Nephron progenitor cell (in vitro differentiated cells): ENCODE results near the gene CMSS1.
A peak's percentile ranks its signal among the peaks of the same experiment; 100 is the strongest.

Experiments
- DNase-seq: peaks from one replicate; pipeline ENCODE4 v3.0.0; 2021
- H3K27ac Mint-ChIP-seq: 2 replicates; pipeline ENCODE4 v1.8.0; 2021; ENCODE audit warnings: mild to moderate bottlenecking, moderate library complexity, mixed read lengths
- H3K27me3 Mint-ChIP-seq: 2 replicates; pipeline ENCODE4 v1.8.0; 2021; ENCODE audit warnings: mild to moderate bottlenecking, low read depth, mixed read lengths; ENCODE audit not compliant: poor library complexity
- H3K36me3 Mint-ChIP-seq: 2 replicates; pipeline ENCODE4 v1.8.0; 2021; ENCODE audit warnings: low read depth, mixed read lengths
- H3K4me1 Mint-ChIP-seq: 2 replicates; pipeline ENCODE4 v1.8.0; 2021; ENCODE audit warnings: mixed read lengths
- H3K4me3 Mint-ChIP-seq: 2 replicates; pipeline ENCODE4 v1.8.0; 2021; ENCODE audit warnings: mild to moderate bottlenecking, moderate library complexity, mixed read lengths
- H3K9me3 Mint-ChIP-seq: 2 replicates; pipeline ENCODE4 v1.8.0; 2021; ENCODE audit warnings: mild to moderate bottlenecking, moderate library complexity, mixed read lengths
- TF ChIP-seq, protein P1 (sequence below): fragments of 200-600 bp; sonication (generic); IDR thresholded peaks from 2 replicates; pipeline ENCODE4 v1.5.0; 2021; ENCODE audit warnings: antibody characterized with exemption

Gene CMSS1

DNA sequence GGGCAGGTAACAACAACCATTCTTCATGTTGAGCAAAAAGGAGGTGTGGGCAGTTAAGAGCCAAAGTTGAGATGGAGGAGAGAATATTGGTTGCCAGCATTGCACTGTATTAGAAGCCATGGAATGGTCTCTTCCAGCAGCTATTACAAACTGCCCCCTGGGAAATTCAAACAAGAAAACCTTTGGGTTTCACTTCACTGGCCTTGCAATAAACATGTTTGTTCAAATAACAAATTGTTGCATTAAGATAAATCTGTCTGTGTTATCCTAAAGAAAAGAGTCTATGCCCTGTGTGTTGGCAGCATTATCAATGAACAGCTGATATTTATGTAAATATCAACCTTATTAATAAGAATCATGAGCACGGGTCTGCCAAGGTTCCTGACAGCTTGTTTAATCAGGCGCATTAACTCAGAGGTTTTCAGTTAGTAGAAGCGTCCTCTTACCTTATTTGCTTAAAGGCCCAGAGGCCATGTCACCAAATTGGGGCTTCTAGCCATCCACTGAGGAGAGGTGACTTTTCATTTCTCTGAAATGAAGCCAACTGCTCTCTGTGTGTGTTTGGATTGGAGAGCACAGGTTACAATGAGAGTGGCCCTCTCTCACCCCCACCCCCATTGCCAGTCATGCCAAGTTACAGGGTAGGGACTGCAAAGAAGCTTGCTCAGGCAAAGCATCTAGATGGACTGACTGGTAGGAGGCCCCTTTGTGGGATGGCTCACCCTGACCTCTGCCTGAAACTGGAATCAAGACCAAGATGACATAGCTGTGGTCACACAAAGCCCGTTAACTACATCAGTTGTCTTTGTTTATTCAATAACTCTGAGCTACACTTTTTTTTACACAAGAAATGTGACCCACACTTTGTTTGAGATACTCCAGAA is 286.1 kb downstream of the CMSS1 start:
- H3K9me3 Mint-ChIP-seq = no peaks in the 10 kb centered on the region
- DNase-seq = no peak
- H3K27me3 Mint-ChIP-seq = no peaks in the 10 kb centered on the region
- TF ChIP-seq, protein P1, sequence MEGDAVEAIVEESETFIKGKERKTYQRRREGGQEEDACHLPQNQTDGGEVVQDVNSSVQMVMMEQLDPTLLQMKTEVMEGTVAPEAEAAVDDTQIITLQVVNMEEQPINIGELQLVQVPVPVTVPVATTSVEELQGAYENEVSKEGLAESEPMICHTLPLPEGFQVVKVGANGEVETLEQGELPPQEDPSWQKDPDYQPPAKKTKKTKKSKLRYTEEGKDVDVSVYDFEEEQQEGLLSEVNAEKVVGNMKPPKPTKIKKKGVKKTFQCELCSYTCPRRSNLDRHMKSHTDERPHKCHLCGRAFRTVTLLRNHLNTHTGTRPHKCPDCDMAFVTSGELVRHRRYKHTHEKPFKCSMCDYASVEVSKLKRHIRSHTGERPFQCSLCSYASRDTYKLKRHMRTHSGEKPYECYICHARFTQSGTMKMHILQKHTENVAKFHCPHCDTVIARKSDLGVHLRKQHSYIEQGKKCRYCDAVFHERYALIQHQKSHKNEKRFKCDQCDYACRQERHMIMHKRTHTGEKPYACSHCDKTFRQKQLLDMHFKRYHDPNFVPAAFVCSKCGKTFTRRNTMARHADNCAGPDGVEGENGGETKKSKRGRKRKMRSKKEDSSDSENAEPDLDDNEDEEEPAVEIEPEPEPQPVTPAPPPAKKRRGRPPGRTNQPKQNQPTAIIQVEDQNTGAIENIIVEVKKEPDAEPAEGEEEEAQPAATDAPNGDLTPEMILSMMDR = no peak
- H3K4me3 Mint-ChIP-seq = no peak overlapping the region
- no peak overlapping the region for H3K27ac Mint-ChIP-seq
- peaks cover 51% of the 10 kb centered on the region for H3K4me1 Mint-ChIP-seq
- H3K36me3 Mint-ChIP-seq = peaks cover 5% of the 10 kb centered on the region

DNA sequence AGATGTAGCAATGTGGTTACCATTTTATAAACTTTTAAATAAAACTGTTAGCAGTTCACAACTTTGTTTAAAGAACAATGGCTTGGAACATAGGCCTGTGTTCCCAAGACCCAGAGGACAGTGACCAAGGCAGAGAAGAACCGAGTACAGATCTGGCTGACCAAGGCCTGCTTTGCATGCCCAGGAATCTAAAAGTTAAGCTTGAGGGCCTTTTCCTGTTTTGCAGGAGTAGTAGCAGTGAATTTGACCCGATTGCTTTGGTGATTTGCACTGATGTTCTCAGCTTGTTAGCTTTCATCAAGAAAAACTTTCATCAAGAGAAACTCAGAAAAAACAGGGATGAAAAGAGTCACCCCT is 286.8 kb downstream of the CMSS1 start:
- no peak for DNase-seq
- Mint-ChIP-seq H3K27me3 (no peaks in the 10 kb centered on the region), H3K27ac (no peak overlapping the region), H3K4me1 (peaks cover 51% of the 10 kb centered on the region), H3K9me3 (no peaks in the 10 kb centered on the region), H3K4me3 (no peak overlapping the region), H3K36me3 (peaks cover 5% of the 10 kb centered on the region)
- TF ChIP-seq, protein P1 = no peak

DNA sequence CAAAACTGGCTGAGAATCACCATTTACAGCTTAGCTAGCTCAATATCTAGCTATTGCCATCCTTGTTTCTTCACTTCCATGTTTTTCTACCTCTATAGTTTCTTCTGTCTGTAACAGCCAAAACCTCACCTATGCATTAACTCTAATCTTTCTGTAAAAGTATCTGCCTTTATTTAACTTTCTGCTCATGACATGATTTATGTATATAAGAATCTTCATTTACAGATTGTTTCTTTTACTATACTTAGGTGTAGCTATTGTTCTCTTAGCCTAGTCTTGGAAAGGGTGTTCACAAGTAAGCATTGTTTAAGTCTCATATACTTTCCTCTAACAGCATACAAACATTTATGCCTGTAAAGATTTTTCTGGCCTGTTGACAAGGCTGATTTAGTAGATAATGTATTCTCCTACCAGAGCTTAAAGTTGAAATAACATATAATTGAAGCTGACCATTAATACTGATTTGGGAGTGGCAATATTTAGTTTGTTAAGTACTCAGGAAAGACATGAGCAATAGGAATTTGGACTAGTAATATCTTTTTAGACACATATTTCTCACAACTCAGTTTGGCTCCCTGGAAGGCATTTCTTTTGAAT is 287.3 kb downstream of the CMSS1 start:
- Mint-ChIP-seq H3K27me3 (no peaks in the 10 kb centered on the region), H3K4me3 (no peak overlapping the region), H3K36me3 (peaks cover 5% of the 10 kb centered on the region), H3K9me3 (no peaks in the 10 kb centered on the region), H3K4me1 (peaks cover 51% of the 10 kb centered on the region), H3K27ac (peak overlapping the region; percentile 28)
- TF ChIP-seq, protein P1 = no peak
- DNase-seq = no peak

DNA sequence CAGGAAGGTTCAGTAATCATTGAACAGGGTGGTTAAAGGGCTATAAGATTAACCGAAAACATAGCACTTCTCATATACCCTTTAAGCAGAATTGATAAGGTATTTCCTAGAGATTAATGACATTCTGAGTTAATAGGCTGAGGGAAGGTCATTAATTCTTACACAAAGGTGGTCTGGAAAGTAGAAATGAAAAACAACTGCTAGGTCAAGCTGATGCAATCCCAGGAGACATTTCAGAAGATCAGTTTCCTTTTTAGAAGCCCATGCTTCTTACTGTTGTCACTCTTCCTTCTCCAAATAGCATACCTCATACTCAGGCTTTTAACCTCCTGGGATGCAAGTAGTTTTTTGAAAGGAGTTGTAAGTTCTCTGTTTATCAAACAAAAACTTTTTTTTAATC is 287.8 kb downstream of the CMSS1 start:
- H3K27ac Mint-ChIP-seq = peak overlapping the region; percentile 21
- TF ChIP-seq, protein P1 = no peak
- H3K36me3 Mint-ChIP-seq = peaks cover 5% of the 10 kb centered on the region
- DNase-seq = no peak
- H3K9me3 Mint-ChIP-seq = no peaks in the 10 kb centered on the region
- peaks cover 51% of the 10 kb centered on the region for H3K4me1 Mint-ChIP-seq
- no peaks in the 10 kb centered on the region for H3K27me3 Mint-ChIP-seq
- H3K4me3 Mint-ChIP-seq = no peak overlapping the region

DNA sequence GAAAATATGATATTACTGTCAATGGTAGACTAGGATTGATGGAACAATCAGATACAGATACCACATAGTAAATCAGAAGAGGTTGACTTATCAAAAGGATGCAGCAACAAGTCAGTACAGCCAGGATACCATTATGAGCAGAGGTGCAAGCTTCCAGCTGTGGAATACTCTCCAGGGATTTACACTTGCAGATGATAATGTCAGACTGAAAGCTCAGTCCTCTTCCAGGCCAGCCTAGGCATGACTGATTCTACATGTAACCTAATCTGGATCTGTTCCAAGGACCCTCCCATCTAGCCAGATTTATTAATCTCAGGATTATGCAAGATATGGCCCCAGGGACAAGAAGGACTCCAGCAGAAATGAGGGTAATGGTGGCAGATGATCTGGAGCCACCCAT is 288.4 kb downstream of the CMSS1 start:
- H3K4me3 Mint-ChIP-seq = no peak overlapping the region
- DNase-seq = no peak
- TF ChIP-seq, protein P1 = no peak
- H3K27ac Mint-ChIP-seq = no peak overlapping the region
- peaks cover 3% of the 10 kb centered on the region for H3K36me3 Mint-ChIP-seq
- no peaks in the 10 kb centered on the region for H3K9me3 Mint-ChIP-seq
- peaks cover 51% of the 10 kb centered on the region for H3K4me1 Mint-ChIP-seq
- H3K27me3 Mint-ChIP-seq = no peaks in the 10 kb centered on the region
